Activated CD4-positive, alpha-beta T cell treated with anti-CD3 and anti-CD28 coated beads, Interleukin-2, amount 50 U/mL, for 16 hours (primary cell): ENCODE measurements around the gene PRCD.

ENCODE experiments used
- DNase-seq: peaks from one replicate; pipeline ENCODE4 v3.0.0-alpha.2; 2020

Gene PRCD, protein sequence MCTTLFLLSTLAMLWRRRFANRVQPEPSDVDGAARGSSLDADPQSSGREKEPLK

DNA sequence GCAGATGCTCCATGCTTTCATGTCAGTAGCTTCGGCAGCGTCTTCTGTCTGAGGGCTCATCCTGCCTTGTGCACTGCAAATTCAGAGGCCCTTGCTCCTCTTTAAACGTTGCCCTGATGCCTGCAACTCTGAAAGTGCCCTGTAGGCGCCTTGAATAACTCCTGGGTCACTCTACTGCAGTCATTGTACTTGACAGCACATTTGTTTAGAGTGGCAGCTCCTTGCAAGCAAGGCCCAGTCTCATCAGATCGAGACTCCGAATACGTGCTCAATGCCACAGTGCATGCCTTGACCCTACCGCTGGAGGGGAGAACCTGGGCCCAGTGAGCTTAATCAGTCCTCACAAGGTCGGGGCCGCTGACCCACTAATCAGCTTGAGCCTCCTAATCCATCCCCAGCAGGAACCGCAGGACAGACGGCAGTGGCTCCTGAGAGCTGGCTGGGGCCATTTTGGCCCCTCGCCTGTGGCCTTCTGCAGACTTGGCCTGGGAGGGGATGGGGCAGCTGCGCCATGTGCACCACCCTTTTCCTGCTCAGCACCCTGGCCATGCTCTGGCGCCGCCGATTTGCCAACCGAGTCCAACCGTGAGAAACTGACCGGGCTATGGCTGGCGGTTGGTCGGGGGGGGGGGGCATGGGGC is at the start of gene PRCD:
TSS of gene PRCD (plus strand) at position 414 of the 641 bp plus-strand sequence. CDS start at position 512, 98 bp downstream.
- DNase-seq, result no peak

DNA sequence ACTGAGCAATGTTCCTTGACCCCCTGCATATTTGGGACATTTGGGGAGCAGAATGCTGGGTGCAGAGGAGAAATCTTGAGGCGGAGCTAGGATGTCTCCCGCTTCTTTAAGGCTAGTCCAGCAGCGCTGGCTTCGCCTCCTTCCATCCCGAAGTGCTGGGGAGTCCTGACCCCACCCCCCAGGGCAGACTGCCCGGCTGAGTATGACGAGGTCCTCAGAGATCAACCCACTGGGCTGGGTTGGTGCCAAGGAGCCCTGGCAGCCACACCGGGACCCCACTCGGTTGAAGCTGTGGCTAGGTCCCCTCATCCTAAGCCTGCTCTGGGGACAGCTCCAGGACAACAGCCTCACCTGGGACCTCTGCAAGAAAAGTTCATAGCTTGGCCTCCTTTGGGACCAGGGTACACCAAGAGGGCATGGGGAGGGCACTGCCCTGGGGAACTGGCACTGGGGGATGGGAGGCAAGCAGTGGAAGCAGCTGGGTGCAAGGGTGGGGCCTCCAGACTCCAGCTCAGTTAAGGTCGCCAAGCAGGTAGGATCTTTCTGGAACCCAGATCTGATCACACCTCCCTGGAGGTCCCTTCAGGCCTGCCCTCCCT is 49.6 kb upstream of the PRCD start:
- DNase-seq, result no peak

DNA sequence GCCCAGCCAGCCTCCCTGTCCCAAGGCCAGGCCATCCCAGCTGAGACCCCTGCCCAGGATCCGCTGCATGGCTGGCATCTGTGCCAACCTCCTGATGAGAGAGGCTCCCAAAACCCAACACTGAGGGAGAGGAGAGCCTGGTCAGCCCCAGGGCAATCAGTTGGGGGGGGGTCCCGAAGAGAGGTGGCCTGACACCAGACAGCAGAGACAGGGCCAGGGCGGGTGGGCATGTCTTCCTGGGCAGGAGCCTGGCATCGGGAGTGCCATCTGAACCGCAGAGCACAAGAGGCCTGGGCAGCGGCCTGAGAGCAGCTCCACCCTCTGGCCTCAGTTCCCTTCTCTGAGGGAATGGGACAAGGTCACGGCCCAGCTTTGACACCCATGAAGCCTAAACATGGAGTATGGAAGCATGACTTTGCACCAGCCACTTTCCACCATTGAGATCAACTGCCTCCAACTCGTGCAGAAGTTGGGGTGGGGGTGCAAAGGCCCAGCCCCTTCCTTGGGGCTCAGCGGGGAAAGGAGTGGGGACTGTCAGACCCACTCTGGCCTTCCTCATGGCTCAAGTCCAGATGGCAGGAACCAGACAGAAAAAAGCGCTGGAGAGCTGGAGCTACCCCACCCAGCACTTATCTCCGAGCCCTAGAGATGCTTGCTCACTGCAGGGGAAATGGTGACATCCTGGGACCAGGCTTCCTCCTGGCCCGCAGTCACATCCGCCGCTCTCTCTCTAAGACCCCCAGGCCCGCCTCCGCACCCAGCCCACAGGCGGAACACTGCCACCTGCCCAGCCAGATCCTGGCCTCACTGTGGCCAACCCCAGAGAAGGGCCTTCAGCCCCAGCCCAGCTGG is 48.3 kb upstream of the PRCD start:
- DNase-seq, result no peak

DNA sequence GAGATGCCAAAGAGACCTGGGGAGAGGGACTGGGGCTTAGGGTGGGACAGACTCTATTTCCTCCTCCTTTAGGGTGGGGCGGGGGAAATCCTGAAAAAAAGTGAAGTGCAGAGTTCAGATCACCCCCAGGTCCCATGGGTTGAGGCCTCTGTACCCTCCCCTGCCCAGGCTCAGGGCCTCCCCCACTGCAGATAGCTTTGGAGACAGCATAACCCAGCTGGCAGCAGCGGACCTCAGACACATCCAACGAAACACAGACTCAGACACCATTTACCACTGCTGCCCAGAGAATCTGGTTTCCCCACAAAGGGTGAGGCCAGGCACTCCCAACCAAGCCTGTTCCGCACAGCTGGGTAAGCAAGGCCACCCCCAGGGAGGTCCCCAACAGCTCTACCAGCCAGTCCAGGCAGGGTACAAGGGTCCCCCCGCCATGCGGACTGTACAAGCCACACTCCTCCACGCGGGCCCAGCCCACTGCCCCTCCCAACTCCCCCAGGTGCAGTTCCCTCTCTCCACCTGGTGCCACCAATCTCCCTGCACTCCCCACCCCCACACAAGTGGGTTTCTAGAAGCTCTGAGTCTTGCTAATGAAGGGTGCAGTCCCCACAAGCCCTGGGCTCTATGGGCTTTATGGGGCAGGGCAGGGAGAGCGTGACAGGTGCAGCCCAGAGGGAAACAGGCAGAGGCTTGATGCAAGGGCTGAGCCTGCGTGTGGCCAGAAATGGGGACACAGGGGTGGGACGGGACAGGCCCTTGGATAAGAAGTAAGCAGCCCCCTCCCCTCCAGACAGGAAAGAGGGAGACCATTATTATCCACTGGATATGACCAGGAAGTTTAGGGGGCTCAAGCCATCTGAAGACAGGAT is 47.5 kb upstream of the PRCD start:
- DNase-seq, result no peak

DNA sequence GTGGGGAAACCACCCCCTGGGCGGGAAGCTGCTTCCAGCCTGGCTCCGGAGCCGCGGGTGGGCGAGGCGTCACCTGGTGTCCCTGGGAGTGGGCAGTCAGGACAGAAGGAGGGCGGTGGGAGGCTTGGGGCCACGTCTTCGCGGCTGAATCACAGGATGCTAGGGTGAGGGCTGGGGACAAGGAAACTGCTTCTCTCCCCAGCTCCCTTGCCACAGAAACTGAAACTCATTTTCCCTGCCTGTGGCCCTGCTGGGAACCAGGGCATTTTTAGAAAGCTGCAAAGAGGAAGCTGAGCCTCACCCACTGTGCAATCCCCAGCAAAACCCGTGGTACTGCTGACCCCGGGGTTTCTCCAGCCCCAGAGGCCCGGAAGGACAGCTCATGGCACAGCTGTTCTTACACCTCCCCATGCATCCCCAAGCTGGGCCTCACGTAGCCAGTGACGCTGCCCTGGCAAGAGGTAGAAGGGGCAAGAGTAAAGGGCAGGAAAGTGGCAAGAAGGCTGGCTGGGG is 46.8 kb upstream of the PRCD start:
- DNase-seq, result peak; percentile 73

DNA sequence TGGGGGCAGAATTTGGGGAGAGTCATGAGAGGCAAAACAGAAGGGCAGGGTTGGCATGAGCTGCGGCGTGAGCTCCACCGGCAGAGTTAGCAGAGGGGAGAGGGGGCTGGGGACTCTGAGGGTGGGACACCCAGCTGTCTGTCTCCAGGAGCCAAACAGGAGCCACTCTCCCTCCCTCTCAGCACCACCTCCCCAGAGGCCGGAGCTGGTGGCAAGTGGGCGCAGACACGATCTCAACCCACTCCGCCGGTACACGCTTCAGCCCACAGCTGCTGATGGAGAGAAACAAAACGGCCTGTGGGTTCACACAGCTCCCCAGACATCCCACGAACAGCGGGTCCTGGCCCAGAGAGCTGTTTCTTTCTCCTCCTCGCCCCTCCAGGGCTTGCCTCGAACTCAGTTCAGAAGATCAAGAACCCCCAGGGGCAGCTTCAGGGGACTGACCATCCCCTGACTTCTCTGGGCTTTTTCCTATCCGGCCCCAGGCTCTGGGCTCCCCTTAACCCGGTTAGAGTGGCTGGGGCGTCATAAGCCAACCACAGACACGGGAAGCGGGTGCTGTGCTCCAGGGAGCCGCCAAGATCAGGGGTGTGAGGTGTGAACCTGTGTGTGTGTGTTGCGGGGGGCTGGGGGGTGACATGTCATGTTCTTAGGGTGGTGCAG is 46.2 kb upstream of the PRCD start:
- DNase-seq, result no peak

DNA sequence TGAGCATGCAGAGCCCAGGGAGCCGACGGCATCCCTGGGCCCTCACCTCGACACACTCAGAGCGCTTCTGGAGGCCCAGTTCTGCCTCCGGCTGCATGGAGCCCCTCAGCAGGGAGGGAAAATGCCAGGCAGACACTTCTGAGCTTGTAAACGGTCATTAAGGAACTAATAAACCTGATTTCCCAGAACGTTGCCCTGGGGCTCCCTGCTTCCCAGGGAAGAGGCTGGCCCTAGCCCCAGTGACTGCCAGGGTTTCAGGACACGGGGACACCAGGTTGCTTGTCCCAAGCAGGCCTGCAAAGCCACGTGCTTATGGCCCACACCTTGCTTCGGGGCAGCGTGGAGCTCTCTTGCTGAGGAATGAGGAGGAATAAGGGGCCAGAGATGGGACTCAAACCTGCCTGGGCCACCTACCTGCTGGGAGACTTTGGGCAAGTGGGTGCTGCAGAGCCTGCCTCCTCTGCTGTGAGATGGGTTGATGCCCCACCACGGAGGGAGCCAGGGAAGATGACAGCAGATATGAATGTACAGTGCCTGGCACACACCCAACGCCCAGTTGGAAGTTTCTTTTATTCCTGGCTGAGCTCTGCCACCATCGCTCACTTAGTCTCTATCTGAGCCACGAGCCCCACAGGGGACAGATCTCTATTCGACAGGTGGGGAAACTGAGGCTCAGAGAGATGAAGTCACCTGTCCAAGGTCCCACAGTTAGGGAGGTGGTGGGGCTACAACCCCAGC is 44.0 kb upstream of the PRCD start:
- DNase-seq, result no peak

DNA sequence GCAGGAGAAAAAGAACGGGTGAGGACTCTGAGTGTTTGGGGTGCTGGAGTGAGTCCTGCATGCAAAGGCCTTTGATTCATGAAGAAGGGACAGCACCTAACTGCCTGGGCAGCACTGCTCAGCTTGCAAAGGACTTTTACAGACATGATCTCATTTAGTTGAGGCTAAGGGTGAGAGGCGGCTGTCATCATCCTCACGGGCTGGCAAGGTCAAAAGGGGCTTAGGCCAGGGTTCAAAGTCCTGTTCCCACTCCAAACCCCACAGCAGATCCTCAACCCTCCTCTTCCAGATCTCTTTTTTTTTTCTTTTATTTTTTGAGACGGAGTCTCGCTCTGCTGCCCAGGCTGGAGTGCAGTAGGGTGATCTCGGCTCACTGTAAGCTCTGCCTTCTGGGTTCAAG is 43.4 kb upstream of the PRCD start:
- DNase-seq, result no peak

DNA sequence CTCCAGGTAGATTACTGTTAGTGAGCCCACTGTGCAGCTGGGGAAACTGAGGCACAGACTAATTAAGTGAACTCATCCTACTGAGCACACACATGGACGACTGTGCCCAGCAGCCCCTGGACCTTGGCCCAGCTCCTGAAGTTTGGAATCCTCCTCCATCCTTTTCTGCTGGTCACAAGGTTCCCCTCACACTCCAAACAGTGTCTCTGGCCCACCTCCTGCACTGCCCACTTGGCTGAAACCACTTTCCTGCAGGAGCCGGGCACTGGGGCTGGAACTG is 42.2 kb upstream of the PRCD start:
- no peak for DNase-seq

DNA sequence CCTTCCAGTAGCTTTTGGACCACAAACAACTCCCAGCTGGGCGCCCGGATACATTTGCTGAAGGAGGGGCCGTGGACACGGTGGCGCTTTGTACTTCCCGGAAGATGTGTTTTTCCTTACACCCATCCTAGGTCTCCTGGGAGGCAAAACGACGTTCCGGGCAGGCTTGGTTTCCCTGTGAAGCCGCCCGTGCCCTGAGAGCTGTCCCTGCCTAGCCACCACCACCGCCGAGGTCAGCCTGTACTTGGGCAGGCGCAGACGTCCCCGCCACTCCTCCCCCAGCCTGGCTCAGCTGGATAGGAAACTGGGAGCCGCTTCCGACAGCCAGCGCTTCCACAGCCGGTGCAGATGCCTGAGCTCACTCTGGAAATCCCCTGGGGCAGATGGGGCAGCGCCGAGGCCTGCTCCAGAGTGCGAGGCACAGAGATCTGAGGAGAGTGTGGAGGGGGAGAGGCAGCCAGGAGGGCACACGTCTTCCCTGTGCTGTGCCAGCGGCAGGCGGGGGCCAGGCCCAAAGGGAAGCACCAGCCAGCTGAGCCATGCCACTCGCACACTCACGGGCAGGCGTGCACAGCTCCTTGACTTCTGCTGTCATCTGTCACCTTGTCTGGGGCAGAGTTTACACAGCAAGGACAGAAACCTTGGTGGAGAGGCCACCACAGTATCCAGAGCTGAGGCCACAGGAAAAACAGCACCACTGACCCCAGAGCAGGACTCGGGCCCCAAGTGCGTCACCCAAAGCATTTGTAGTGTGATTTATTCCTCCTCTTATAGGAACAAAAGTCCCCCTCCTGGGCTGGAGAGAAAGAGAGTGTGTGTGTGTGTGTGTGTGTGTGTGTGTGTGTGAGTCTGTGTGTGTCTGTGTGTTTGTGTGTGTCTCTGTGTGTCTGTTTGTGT is 41.6 kb upstream of the PRCD start:
- DNase-seq, result no peak

DNA sequence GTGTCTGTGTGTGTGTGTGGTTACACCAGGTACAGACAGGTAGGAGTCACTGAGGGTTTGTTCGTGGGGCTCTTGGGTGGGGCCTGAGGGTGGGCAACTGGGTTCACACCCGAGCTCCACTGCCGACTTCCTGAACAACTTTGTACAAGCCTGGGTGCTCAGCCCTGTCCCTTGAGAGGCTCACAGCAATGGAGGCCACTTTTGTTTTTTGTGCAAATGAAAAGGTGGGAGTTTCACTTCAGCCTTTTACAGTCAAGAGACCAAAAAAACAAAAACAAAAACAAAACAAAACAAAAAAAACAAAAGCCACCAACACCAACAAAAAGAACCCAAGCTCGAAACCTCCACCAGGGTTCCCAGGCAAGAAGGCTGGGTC is 41.0 kb upstream of the PRCD start:
- DNase-seq, result no peak

DNA sequence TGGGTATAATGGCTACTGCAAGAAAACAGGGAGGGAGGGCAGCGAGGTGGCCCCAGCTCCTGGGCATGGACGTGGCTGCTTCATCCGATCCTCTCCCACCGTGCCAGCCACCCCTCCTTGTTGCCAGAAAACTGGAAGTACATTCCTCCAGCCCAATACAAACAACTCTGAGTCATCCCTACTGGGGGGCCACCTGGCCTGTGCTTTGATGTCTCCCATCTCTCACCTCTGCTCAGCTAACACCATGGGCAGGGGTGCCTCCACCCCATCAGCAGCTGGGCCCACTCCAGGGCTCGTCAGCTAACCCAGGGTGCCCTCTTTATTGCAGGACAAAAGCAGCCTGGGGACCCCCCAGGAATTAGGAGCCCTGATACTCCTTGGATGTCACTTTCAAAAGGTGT is 40.6 kb upstream of the PRCD start:
- DNase-seq, result no peak

DNA sequence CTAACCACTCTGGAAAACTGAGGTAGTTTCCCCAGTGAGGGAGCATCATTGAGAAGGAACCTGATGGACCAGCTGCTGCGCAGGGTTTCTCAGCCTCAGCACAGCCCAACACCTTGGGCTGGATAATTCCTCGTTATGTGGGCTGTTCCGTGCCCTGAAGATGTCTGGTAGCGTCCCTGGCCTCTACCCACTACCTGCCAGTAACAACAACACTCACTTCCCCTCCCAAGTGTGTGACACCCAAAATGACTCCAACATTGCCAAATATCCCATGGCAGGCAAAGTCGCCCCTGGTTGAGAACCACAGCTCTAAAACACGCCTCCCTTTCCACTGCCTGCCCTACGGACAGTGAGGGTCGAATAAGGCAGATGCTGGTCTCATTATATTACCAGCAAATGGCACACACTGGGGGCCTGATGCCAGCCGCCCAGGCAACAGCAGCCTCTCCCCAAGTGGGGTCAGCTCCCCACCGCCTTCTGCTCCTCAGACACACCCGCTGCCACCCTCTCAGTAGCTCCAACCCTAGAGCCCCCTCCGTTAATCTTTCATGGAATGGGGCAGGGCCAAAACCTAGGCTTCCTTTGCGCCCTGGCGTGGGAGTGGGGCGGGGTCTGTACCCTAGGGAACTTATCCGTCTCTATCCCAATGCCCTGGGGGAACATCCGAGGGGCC is 39.6 kb upstream of the PRCD start:
- DNase-seq, result no peak

DNA sequence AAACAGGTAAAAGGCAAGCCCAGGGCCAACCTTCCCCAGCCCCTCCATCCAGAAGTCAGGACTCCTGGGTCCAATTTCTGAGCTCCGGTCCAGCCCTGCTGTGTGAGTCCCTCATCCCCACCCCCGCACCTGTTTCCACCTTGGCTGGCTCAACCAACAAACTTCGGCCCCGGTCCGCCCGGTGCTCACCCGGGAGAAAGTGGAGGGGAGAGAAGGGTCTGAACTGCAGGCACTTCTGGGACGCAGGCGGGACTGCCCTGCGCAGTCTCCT is 39.2 kb upstream of the PRCD start:
- no peak for DNase-seq

DNA sequence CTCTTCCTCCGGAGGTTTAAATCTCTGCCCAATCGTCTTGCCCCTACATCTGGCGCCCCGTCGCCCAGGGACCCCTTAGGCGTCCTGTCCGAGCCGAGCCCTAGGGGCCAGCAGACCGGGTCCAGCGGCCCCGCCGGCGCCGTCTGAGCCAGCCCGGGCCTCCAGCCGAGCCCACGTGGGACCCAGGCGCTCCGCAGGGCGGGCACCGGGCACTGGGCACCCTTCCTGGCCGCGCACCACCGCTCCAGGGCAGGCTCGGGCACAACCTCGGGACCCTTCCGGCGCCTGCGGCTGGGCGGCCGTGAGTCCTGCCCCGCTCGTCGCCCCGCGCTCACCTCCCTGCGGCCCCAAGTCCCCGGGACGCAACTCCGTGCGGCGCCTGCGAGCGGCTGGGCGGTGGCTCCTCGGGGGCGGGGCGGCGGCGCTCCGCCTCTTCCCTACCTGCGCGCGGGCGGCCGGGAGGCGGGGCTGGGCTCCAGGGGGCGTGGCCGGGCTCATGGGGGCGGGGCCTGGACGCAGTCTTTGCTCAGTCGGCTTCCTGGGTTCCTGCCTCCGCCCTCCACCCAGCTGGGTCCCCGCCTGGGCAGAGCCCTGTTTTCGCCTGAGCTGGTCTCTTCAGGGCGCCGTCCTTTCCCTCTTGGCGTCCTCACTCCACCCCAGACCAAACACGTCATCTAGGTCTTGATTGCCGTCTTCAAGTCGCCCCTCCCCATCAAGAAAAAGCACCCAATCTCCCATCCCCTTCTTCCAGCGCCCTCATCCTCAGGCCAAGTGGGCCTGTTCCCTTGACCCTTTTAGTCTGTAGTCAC is 38.6 kb upstream of the PRCD start, which contains the start of gene RHBDF2:
TSS of gene RHBDF2 (minus strand) at position 406 of the 809 bp plus-strand sequence. CDS start 19,899 bp downstream, outside the sequence.
- DNase-seq, result peak; percentile 96

DNA sequence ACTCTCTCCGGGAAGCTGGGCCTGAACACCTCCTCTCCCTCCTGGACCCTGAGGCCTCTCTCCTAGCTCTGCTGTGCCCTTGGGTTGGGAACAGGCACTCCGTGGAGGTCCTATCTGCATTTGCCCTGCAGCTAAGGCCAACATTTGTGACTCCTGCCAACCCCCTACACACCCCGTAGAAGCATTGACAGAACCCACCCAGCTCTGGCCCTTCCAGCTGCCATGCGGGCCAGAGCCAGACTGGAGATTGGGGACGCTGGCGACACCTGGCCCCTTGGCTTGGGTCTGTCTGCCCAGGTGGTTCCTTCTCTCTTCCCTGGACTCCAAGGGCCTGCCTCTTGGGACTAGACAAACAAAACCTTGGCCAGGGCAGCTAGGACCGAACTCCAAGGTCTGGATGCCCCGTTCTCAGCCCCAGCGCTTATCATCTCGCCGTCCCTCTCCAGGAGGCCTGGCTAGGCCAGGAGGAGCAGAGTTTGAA is 38.0 kb upstream of the PRCD start:
- DNase-seq, result no peak

DNA sequence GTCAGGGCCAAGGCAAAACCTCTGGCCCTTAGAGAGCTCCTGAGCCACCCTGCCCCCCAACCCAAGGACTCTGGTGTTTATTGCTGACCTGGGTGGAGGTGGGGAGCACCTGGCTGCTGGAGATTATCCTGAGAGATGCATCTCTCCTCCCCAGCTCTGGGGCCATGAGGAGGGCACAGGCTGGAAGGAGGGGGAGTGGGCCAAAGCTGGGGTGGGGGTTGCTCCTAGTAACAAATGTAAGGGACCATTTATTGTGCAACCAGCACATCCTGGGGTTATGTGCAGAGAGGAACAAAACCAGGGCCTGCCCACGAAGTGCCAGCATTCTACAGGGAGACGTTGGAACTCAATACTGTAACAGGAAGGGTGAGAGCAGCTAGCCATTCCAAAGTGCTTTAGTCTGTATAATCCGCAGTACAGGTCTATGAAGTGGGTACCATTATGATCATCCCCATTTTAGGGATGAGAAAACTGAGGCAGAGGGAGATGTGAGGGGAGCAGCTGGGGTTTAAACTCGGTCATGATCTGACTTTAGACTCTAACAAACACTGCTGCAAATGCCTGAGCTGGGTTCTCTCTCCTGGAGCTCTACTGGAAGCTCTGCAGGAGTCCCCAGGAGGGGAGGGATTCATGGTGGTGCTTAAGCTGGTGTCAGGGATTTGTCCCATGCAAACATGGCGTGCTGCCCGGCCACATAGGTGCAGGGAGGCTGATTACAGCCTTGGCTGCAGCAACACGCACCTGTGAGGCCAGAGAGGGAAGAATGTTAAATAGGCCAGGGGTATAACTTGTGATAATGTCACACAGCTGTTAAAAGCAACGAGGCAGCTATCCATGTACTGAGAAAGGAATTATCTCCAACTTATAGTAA is 37.3 kb upstream of the PRCD start:
- no peak for DNase-seq

DNA sequence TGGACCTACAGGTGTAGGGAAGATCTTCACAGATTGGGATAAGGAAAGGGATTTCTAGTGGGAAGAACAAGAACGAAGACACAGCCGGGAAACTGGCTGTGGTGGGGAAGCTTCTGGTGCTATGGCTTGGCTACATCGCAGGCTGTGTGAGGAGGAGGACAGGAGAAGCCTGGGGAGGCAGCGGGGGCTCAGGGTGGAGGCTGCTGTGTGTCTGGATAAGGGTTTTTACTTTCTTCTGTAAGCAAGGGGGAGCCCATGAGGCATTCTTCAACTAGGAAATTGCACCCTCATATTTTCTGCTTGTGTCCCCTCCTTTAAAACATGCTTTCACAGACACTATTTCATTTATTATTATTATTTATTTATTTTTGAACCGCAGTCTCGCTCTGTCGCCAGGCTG is 35.7 kb upstream of the PRCD start:
- no peak for DNase-seq
